ENCODE results near the gene FUT8.

Gene FUT8

DNA sequence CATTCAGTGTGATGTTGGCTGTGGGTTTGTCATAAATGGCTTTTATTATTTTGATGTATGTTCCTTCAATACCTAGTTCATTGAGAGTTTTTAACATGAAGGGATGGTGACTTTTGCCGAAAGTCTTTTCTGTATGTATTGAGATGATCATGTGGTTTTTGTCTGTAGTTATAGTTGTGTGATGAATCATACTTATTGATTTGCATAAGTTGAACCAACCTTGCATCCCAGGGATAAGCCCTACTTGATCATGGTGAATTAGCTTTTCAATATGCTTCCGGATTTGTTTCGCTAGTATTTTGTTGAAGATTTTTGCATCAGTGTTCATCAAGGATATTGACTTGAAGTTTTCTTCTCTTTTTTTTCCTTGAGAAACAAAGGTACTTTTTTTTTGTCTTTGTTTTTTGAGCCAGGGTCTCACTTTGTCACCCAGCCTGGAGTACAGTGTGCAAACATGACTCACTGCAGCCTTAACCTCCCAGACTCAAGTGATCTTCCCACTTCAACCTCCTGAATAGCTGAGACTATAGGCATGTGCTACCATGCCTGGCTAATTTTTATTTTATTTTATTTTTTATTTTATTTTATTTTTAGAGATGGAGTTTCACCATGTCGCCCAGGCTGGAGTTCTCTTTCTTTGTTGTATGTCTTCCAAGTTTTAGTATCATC is 121.3 kb downstream of the FUT8 start:
- no peak overlapping the region for H3K4me3 ChIP-seq (ENCODE audit: low read depth, low read length)
- no peak for DNase-seq (ENCODE audit: low read depth)

DNA sequence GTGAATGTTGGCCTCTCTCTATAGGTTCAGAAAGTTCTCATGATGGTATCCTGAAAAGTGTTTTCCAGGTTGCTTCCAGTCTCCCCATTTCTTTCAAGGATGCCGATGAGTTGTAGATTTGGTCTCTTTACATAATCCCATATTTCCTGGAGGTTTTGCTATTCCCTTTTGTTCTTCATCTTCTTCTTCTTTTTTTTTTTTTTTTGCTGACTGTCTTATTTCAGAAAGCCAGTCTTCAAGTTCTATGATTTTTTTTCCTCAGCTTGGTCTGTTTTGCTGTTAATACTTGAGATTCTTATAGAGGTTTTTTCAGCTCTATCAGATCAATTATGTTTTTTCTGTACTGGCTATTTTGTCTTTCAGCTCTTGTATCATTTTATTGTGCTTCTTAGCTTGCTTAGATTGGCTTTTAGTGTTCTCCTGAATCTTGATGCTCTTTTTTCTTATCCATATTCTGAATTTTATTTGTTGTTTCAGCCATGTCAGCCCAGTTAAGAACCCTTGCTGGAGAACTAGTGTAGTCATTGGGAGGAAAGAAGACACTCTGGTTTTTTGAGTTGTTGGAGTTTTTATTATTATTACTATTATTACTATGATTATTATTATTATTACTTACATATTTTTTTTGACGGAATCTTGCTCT is 124.4 kb downstream of the FUT8 start:
- H3K4me3 ChIP-seq (ENCODE audit: low read depth, low read length), result no peak overlapping the region
- no peak for DNase-seq (ENCODE audit: low read depth)

DNA sequence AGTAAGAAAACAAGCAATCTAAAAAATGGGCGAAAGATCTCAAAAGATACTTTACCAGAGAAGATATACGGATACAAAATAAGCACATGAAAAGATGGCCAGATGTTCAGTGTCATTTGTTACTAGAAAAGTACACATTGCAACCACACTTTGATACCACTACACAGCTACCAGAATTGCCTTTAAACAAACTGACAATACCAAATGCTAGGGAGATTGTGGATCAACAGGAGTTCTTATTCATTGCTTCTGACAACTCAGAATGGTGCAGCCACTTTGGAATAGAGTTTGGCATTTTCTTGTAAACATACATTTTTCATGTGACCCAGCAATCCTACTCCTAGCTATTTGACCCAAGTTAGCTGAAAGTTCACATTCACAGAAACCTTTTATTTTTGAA is 136.3 kb downstream of the FUT8 start:
- no peak for DNase-seq (ENCODE audit: low read depth)
- H3K4me3 ChIP-seq (ENCODE audit: low read depth, low read length), result no peak overlapping the region

DNA sequence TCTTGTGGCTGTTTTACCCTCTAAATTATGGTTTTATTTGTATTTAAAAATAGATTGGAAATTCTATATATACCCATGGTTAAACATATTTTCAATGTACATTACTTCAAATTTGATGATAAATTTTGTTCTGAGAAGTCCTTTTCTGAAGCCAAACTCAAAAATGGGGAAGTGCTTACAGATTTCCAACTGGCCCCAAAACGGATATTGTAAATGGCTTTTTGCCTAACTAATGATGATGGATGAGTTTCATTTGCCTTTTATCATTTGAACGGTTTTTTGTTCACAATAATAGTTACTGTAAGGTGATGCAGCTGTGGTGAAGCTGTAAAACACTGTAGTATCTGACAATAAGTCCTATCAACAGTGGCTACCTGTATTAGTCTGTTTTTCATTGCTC is 136.9 kb downstream of the FUT8 start:
- DNase-seq (ENCODE audit: low read depth), result no peak

DNA sequence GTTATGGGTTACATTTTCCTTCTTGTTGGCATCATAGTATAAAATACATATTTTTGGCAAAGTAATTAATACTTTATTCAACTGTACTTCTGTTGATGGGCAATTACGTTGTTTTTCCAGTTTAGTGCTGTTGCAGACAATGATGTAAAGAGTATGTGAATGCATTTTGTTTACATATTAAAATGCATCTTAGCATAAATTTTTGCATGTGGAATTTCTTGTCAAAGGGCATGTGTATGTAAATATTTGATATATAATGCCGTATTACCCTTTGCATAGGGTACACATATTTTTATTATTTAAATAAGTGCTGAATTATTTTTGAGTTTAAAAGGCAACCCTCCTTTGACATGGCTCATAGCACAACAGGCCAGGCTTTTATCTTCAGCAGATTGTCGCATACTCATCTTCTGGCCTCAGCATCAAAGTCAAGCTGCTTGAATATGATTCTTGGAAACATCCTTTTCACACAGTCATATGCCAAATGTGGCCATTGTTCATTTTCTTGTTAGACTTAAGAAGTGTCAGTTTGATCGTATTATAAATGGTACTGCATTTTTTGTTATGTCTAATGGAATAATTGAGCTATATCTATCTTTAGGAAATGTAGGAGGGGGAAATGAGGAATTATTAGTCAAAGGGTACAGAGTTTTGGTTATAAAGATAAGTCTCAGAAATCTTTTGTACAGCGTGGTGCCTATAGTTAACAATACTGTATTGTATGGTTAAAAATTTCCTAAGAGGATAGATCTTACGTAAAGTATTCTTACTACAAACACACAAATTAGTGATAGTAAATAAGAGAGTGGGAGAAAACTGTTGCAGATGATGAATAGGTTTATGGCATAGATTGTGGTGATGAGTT is 138.5 kb downstream of the FUT8 start:
- no peak overlapping the region for H3K4me3 ChIP-seq (ENCODE audit: low read depth, low read length)
- DNase-seq (ENCODE audit: low read depth), result no peak

More for the DNA sequence above, 136.9 kb downstream of the FUT8 start:
- H3K4me3 ChIP-seq (ENCODE audit: low read depth, low read length), result no peak overlapping the region

DNA sequence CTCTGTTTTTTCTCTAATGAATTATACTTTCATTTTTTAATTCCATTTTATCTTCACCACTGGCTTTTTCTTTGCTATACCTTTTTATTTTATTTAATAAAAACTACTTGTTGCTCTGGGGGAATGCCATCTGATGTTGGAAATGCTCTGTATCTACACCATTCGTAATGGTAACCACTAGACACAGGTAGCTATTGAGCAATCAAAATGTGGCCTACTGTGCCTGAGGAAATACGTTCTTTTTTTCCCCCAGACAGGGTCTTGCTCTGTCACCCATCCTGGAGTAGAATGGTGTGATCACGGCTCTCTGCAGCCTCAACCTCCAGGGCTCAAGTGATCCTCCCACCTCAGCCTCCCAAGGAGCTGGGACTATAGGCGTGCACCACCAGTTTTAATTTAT is 140.2 kb downstream of the FUT8 start:
- no peak overlapping the region for H3K4me3 ChIP-seq (ENCODE audit: low read depth, low read length)
- no peak for DNase-seq (ENCODE audit: low read depth)

DNA sequence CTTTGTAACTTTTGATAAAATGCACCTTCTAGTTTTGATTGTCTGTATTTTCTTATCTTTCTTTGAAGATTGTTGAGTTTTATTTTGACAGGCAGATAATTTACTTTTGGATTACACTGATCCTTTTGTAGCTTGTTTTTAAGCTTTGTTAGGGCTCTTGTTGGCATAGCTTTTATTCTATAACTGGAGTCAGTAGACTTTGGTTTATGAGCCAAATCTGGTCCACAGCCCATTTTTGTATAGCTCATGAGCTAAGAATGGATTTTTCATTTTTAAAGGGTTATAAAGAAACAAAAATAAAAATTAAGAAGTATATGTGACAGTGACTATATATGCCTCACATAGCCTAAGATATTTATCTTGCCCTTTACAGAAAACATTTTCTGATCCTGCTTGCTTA is 142.3 kb downstream of the FUT8 start:
- no peak overlapping the region for H3K4me3 ChIP-seq (ENCODE audit: low read depth, low read length)
- DNase-seq (ENCODE audit: low read depth), result no peak

DNA sequence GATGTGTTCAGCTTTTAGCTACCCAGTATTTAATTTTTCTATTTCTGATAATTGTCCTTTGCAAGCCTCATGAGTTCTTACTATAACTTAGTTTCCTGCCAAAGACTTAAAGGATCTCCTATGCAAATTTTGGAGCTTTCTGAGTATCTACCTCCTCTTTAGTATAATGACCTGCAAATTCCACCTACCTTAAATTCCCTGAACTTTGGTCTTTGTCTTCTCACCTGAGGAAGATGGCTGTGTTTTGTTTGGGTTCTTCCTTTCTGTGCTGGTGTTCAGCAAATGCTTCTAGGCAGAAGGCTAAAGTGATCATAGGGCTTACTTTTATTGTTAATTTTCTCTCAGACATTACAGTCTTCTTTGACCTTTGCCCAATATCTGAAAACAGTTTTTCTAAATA is 142.8 kb downstream of the FUT8 start:
- no peak for DNase-seq (ENCODE audit: low read depth)
- no peak overlapping the region for H3K4me3 ChIP-seq (ENCODE audit: low read depth, low read length)

DNA sequence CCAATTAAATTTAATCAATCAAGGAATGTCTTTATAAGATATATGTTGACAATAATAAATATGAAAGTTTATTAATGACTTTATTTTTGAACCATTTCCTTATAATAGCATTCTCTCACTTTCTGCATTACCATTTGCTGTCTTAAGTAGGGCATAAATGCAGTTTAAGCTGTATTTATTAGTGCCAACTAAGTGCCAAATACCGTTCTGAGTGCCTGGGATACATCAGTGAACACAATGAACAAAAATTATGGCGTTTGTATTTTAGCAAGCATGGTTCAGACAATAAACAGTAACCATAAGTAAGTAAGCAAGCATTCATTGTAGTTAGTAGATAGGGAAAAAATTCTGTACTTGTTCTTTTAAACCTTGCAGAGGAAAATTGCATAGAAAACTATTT is 145.8 kb downstream of the FUT8 start:
- DNase-seq (ENCODE audit: low read depth), result no peak
- no peak overlapping the region for H3K4me3 ChIP-seq (ENCODE audit: low read depth, low read length)

DNA sequence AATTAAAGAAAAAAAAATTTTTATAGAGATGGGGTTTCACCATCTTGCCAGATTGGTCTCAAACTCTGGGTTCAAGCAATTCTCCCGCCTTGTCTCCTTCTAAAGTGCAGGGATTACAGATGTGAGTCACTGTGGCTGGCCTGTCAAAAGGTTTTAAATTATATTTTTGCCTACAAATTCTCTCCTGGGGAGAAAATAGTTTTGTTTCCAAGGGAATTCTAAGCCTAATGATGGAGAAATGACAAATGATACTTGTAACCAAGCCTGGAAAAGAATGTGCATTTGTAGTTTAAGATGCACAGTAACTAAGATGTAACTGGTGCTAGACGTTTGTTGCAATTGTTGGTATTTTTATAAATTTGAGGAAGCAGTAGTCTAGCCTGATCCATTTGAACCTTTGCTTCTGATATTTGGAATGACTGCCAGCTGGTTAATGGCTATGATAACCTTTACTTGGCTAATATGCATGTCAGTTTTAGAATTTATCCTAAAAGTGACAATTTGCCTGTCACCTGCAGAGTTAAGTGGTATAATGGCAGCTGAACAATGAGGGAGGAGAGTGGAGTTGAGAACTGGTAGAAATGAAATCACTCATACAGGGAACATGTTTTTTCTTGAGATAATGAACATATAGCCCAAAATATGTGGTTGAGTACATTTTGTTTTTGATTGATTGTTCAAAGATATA is 148.0 kb downstream of the FUT8 start:
- H3K4me3 ChIP-seq (ENCODE audit: low read depth, low read length), result no peak overlapping the region
- DNase-seq (ENCODE audit: low read depth), result no peak

DNA sequence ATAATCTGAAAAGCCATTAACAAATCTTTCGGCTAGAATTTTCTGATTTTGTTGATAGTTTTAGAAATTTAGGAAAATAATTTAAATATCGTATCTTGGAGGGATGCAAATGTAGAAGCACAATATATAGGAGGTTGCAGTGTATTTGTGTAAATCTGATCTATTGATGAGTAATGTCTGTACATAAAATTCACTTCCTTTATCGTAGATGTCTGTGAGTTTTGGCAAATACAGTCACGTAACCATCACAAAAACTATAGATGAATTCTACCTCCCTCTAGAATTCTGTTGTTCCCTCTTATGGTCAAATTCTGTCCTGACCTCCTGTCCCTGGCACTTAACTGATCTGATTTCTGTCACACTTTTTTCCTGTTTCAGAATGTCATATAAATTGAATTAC is 151.8 kb downstream of the FUT8 start:
- no peak for DNase-seq (ENCODE audit: low read depth)

DNA sequence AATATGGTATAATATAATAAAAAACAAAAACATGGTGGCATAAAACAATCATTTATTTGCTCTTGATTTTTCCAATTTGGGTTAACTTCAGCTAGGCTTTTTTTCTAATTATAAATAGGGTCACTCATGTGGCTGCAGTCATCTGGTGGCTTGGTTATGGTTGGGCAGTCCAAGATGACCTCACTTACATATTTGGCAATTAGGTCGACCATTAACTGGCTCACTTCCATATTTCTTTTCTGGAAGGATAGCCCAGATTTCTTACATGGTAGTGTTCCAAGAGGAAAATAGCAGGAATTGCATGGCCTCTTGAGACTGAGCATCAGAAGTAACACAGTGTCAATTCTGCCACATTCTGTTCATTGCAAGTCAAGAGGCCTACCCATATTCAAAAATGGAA is 153.4 kb downstream of the FUT8 start:
- H3K4me3 ChIP-seq (ENCODE audit: low read depth, low read length), result no peak overlapping the region
- DNase-seq (ENCODE audit: low read depth), result no peak

More for the DNA sequence above, 151.8 kb downstream of the FUT8 start:
- H3K4me3 ChIP-seq (ENCODE audit: low read depth, low read length), result no peak overlapping the region

DNA sequence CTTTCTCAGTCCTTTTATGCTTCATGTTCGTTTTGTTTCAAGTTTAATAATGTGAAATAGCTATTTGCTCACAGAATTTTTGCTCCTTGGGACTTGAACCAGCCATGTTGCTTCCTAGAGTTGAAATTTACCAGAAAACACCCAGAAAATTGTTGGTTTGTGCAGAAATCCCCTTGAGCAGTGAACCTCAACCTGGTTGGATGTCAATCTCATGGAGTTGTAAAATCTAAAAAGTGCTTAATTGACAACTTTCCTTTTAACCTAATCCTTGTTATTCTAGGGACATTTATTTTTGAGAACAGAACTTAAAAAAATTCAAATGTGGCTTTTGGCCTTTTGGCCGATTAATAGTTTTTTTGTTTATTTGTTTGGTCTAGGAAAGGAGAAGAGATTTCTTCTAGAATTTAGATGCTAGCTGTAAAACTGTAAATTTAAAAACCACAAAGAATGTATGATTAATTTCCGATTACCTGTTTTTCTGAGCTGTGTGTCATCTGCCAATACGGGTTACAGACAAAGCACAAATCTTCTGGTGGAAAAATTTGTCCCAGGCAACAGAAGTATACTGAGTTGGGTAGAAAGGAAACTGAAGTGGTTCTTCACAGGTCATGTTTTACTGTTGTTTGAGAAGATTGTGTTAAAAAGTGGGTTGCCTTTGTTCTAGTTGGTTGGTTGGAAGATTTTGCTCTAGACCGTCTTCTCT is 154.4 kb downstream of the FUT8 start:
- no peak for DNase-seq (ENCODE audit: low read depth)
- H3K4me3 ChIP-seq (ENCODE audit: low read depth, low read length), result no peak overlapping the region

DNA sequence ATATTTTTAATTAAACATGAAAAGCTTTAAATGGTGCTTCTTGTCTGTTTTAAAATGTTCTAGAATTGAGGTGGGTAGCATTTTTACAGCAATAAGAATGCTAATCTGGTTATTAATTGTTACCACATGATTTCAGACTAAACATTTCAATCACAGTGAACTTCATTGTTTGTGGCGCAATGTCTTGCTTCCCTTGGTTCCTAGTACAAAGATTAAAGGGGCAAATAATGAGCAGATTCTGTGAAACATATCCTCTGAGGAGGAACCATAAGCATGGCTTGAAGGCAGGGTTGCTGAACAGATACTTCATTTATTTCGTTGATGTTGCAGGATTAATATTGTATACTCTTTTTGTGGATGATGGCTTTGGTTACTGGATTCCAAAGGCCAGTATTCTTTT is 162.1 kb downstream of the FUT8 start:
- DNase-seq (ENCODE audit: low read depth), result no peak
- no peak overlapping the region for H3K4me3 ChIP-seq (ENCODE audit: low read depth, low read length)

DNA sequence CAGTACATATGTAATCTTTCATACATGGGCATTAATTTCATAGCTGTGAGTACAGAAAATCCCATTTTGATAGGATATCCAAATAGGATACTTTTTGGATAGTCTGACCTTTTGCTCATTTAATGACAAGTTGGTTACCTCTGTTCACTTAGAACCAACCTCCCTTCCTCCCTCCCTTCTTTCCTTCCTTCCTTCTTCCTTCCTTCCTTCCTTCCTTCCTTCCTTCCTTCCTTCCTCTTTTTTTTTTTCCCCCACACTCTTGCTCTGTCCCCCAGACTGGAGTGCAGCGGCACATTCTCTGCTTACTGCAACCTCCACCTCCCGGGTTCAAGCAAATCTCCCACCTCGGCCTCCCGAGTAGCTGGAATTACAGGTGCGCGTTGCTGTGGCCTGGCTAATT is 162.9 kb downstream of the FUT8 start:
- H3K4me3 ChIP-seq (ENCODE audit: low read depth, low read length), result no peak overlapping the region
- no peak for DNase-seq (ENCODE audit: low read depth)

DNA sequence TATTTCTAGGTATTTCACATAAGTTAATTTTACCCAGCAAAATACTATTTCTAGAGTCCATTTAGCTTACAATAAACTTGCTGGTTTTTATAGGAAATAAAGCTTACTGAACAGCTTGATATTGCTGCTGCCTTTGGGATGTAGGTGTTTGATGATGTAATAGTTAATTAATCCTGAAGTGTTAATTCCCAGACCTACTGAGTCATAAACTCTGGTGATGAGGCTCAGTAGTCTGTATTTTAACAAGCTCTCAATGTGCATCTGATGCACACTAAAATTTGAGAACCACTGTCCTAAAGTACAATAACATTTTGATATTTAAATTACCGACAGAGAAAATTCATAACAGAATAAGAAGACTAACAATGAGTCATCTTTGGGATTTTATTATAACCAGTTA is 168.4 kb downstream of the FUT8 start:
- DNase-seq (ENCODE audit: low read depth), result no peak
- H3K4me3 ChIP-seq (ENCODE audit: low read depth, low read length), result no peak overlapping the region

DNA sequence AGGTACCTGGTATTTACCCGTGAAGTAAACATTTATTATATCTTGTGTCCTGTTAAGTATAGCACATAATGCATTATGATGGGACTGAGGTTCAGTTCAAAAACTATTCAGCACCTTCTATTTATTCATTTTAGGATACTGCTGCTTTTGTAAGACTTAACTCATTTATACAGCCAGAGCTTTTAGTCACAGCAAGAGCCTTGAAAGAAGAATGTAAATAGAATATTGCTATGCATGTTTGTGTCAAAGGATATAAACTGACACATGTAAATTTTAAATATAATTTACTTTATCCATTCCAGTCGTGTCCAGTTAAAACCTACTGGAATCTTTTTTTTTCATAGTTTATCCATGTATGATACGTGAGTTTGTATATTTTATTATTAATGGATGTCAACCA is 168.8 kb downstream of the FUT8 start:
- no peak for DNase-seq (ENCODE audit: low read depth)
- H3K4me3 ChIP-seq (ENCODE audit: low read depth, low read length), result no peak overlapping the region

DNA sequence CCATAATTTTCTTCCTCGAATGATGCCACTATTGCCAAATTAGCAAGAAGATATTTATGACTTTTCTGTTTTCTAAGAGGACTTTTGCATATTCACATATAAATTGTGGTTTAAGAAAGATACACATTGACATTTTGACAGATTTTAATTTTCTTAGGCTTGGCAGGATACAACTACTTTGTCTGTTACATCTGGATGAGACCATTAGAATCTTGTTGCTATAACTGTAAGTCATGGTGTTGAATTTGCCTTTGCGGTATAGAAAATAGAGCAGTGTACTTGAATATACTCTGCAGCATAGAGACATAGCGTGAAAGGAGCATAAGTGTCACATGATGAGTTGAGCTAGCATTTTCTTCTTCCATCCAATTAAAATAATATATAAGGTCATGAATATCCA is 169.3 kb downstream of the FUT8 start:
- no peak for DNase-seq (ENCODE audit: low read depth)
- H3K4me3 ChIP-seq (ENCODE audit: low read depth, low read length), result no peak overlapping the region

DNA sequence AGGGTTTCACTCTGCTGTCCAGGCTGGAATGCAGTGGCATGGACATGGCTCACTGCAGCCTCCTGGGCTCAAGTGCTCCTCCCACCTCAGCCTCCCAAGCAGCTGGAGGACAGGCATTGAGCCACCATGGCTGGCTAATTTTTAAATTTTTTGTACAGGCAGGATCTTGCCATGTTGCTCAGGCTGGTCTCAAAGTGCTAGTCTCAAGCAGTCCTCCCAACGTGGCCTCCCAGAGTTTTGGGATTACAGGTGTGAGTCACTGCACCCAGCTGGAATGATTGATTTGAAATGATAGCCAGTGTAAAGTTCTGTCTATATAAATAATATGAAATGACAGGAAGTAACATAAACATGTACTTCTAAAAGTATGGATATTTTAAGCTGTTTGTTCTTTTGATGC is 172.7 kb downstream of the FUT8 start:
- no peak overlapping the region for H3K4me3 ChIP-seq (ENCODE audit: low read depth, low read length)
- no peak for DNase-seq (ENCODE audit: low read depth)

Data from skeletal muscle cell (primary cell).